Measurements from ENCODE around the gene BEST3. TPM values are rescaled to one million over a fixed set of nuclear protein-coding genes. Genes with fewer than 3 reads are reported as not detected.

BEST3 gene
- total and polyA plus RNA-seq, 2 experiments from 2014 or later = not detected

DNA sequence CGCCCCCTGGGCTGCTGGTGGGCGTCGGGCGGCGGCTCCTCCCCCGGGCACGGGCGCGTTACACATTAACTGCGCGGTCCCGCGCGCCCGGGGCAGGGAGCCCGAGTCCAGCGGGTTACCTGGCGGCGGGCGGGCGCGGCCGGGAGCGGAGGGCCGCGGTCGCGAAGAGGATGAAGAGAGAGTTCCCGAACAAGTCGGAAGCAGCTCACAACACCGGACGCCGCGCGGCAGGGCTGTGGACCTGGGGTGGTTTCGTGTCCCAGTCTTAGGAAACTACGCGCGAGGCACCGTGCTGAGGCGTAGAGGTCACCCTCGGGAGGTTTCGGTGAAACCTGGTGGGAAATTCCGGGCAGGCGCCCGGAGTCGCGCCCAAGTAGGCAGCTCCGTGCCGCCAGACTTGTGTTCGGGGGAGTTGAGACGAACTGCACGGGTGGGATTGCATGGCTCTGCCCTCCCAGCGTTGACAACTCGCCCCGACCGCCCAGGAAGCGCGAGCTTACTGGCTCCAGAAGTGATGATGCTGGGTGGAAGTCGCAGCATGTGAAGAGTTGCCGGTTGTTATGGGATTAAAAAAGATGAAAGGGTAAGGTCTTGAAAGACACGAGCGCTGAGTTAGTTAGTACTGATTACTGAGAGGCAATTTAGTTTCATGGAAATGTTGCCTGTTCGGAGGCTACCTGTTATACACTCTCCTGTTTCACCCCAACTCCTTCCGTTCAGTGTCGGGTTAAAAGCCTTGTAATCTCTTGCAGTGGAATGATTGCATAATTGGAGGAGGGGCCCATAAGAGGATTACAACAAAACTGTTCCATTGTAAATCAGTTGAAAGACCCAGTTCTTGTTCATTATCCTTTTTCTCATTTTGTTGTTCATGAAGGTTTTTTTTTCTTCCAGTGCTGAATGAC, 40.4 kb upstream of the BEST3 start:
- peaks cover 22% of the 10 kb centered on the region for H4K20me1 ChIP-seq (replicated peaks; ENCODE audit: insufficient read depth)
- peak overlapping the region; percentile 80 for H3K4me2 ChIP-seq
- peak; percentile 40 for ATAC-seq
- Mint-ChIP-seq H3K27ac (peak overlapping the region; percentile 14; the same call in 1 of the 2 replicates), H3K36me3 (ENCODE audit: low read depth) (no peaks in the 10 kb centered on the region), H3K4me1 (peaks cover 11% of the 10 kb centered on the region; the same call in 2 of the 3 replicates), H3K4me3 (peak overlapping the region; percentile 88), H3K27me3 (ENCODE audit: insufficient read depth, low read depth, poor library complexity) (peaks cover 25% of the 10 kb centered on the region), H3K9me3 (no peaks in the 10 kb centered on the region)
- peak overlapping the region; percentile 24 for H2AFZ ChIP-seq
- peak overlapping the region; percentile 93 for H3K4me3 ChIP-seq
- peaks cover 8% of the 10 kb centered on the region for H3K4me1 ChIP-seq (ENCODE audit: insufficient read depth)
- no peak overlapping the region for H3K27ac ChIP-seq (ENCODE audit: low read depth)
- peak; percentile 64 for DNase-seq (ENCODE audit: low spot score)
- H3F3A ChIP-seq (replicated peaks; ENCODE audit: low read depth) = peaks cover 2% of the 10 kb centered on the region
- no peaks in the 10 kb centered on the region for H3K9me2 ChIP-seq (ENCODE audit: insufficient read depth)
- TF ChIP-seq ZNF114 (CRISPR knock-in tag; IDR thresholded peaks at IDR 0.05) = no peak
- no peak for TF ChIP-seq REST (IDR thresholded peaks at IDR 0.05; ENCODE audit: unreplicated experiment)
- TF ChIP-seq, protein P1, sequence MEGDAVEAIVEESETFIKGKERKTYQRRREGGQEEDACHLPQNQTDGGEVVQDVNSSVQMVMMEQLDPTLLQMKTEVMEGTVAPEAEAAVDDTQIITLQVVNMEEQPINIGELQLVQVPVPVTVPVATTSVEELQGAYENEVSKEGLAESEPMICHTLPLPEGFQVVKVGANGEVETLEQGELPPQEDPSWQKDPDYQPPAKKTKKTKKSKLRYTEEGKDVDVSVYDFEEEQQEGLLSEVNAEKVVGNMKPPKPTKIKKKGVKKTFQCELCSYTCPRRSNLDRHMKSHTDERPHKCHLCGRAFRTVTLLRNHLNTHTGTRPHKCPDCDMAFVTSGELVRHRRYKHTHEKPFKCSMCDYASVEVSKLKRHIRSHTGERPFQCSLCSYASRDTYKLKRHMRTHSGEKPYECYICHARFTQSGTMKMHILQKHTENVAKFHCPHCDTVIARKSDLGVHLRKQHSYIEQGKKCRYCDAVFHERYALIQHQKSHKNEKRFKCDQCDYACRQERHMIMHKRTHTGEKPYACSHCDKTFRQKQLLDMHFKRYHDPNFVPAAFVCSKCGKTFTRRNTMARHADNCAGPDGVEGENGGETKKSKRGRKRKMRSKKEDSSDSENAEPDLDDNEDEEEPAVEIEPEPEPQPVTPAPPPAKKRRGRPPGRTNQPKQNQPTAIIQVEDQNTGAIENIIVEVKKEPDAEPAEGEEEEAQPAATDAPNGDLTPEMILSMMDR (conservative IDR thresholded peaks at IDR 0.05; ENCODE audit: low read depth in 2 of 2) = no peak
- no peak for TF ChIP-seq ZNF331 (CRISPR knock-in tag; IDR thresholded peaks at IDR 0.05; ENCODE audit: low read depth)
- TF ChIP-seq CREB1 (CRISPR knock-in tag; IDR thresholded peaks at IDR 0.05; ENCODE audit: low read depth) = no peak
- TF ChIP-seq NANOG (IDR thresholded peaks at IDR 0.05; ENCODE audit: borderline replicate concordance) = no peak
- TF ChIP-seq STAT1 (IDR thresholded peaks at IDR 0.05; ENCODE audit: unreplicated experiment) = no peak
- TF ChIP-seq JUNB (IDR thresholded peaks at IDR 0.05; ENCODE audit: unreplicated experiment) = no peak
- no peak for TF ChIP-seq EZH2 (IDR thresholded peaks at IDR 0.05; ENCODE audit: low read depth, unreplicated experiment)
- no peak for TF ChIP-seq POLR2AphosphoS5 (IDR thresholded peaks at IDR 0.05; ENCODE audit: low read depth)
- no peak for TF ChIP-seq ZNF462 (CRISPR knock-in tag; IDR thresholded peaks at IDR 0.05)
- no peak for TF ChIP-seq EZH2phosphoT487 (IDR thresholded peaks at IDR 0.05; ENCODE audit: unreplicated experiment)
- TF ChIP-seq, protein P2, sequence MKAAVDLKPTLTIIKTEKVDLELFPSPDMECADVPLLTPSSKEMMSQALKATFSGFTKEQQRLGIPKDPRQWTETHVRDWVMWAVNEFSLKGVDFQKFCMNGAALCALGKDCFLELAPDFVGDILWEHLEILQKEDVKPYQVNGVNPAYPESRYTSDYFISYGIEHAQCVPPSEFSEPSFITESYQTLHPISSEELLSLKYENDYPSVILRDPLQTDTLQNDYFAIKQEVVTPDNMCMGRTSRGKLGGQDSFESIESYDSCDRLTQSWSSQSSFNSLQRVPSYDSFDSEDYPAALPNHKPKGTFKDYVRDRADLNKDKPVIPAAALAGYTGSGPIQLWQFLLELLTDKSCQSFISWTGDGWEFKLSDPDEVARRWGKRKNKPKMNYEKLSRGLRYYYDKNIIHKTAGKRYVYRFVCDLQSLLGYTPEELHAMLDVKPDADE (IDR thresholded peaks at IDR 0.05) = no peak
- peaks cover 36% of the 10 kb centered on the region for H3K79me2 ChIP-seq (replicated peaks; ENCODE audit: insufficient read depth)
- no peaks in the 10 kb centered on the region for H3K36me3 ChIP-seq (ENCODE audit: insufficient read depth)
- H3K27me3 ChIP-seq (ENCODE audit: insufficient read depth) = peaks cover 44% of the 10 kb centered on the region

Data from GM23338 (cell line).